Activated naive CD4-positive, alpha-beta T cell treated with anti-CD3 and anti-CD28 coated beads, Interleukin-2, amount 50 U/mL, for 72 hours (primary cell): ENCODE measurements around the gene OSBP. TPM values are rescaled to one million over a fixed set of nuclear protein-coding genes. Genes with fewer than 3 reads are reported as not detected.
A peak's percentile ranks its signal among the peaks of the same experiment; 100 is the strongest.

Experiments used
- ATAC-seq, 2 donors: fragments of 150-1000 bp; cut with Tn5 transposase; 2 replicates each; pipeline ENCODE4 v1.10.0; 2021; ENCODE audit warnings: mild to moderate bottlenecking in 2 of 2, moderate library complexity in 2 of 2
- DNase-seq, 2 donors: peaks; one replicate each; pipeline ENCODE4 v3.0.0; 2021 to 2022; ENCODE audit warnings: low spot score in 2 of 2
- H3K27ac Mint-ChIP-seq, 2 donors: one replicate each; pipeline ENCODE4 v1.8.0; 2022; ENCODE audit warnings: mild to moderate bottlenecking in 2 of 2, mixed read lengths in 2 of 2
- H3K36me3 Mint-ChIP-seq, 2 donors: one replicate each; pipeline ENCODE4 v1.8.0; 2022; ENCODE audit warnings: mixed read lengths in 2 of 2
- H3K9me3 Mint-ChIP-seq, 2 donors: one replicate each; pipeline ENCODE4 v1.8.0; 2022; ENCODE audit warnings: mixed read lengths in 2 of 2
- total RNA-seq, 2 donors: library from RNA; stranded (reverse); gene quantifications; one replicate each; pipeline ENCODE4 v1.2.3, GENCODE V29; 2022

The OSBP gene
- total RNA-seq, 2 donors from 2014 or later = 40.1 to 50.9 TPM

DNA sequence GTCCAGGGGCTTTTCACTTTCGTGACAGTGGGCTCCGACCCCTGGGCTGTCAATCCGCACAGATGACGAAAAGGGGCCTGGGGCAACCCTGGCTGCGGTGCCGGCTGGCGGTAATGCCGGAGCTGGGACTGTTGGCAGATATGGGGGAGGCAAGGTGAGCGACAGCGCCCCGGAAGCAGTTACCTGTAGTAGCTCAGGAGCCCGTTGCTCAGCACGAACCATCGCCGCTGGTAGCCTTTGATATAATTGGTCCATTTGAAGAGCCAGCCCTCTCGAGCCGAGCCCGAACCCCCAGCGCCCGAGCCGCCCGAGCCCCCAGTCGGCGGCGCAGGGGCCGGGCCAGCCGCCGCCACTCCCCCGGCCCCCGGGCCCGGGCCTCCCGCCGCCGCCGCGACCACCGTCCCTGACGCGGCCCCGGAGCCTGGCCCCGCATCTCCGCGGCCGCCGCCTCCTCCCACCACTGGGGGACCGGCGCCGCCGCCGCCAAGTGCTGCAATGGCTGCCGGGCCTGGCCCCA is 396 bp downstream of the OSBP start:
- H3K36me3 Mint-ChIP-seq = peaks cover 19 to 21% of the 10 kb centered on the region in 2 donors
- DNase-seq (peak; percentile 44 to 62), ATAC-seq (peak in 1 of 2 donors; percentile 7)

DNA sequence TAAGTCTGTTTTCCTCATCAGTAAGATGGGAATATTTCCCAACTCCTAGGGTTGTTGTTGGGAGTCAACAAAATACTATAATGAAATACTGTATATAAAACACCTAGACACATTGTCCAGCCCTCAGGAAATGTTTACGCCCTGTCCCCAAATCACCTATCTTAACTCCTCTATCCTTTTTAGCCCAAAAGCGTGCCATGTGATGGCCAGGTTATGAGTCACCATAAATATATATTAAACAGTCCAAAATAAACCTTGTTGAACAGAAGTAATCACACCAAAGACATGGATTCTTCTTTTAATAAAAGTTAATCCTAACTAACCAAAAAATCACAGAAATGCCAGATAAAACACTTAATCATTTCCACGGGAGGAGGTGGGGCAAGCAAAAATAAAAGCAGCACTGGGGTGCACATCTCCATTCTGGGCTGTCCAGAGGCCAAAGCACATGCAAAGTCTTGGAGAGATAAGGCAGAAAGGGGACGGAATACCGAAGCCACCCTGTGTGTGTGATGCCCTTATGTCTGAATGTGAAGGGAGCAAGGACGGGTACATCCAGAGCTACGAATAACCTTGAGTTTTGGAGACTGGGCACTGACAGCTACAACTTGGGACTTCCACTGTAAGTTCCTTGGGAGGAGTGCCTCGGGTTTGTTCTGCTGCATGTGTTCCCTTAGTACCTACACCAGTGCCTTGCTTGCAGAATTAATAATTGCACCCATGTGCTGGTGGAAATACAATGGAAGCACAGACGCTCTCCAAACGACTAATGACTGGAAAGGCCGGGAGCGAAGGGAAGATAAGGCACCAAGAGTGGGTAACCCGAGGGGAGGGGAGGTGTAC is 1.1 kb downstream of the OSBP start:
- ATAC-seq (no peak), DNase-seq (peak in 1 of 2 donors; percentile 4)
- H3K9me3 Mint-ChIP-seq = no peaks in the 10 kb centered on the region
- H3K27ac Mint-ChIP-seq = peak overlapping the region; percentile 92 to 97
- peaks cover 19 to 21% of the 10 kb centered on the region in 2 donors for H3K36me3 Mint-ChIP-seq

More for the DNA sequence above, 396 bp downstream of the OSBP start:
- Mint-ChIP-seq H3K9me3 (no peaks in the 10 kb centered on the region), H3K27ac (peak overlapping the region; percentile 92 to 97)

DNA sequence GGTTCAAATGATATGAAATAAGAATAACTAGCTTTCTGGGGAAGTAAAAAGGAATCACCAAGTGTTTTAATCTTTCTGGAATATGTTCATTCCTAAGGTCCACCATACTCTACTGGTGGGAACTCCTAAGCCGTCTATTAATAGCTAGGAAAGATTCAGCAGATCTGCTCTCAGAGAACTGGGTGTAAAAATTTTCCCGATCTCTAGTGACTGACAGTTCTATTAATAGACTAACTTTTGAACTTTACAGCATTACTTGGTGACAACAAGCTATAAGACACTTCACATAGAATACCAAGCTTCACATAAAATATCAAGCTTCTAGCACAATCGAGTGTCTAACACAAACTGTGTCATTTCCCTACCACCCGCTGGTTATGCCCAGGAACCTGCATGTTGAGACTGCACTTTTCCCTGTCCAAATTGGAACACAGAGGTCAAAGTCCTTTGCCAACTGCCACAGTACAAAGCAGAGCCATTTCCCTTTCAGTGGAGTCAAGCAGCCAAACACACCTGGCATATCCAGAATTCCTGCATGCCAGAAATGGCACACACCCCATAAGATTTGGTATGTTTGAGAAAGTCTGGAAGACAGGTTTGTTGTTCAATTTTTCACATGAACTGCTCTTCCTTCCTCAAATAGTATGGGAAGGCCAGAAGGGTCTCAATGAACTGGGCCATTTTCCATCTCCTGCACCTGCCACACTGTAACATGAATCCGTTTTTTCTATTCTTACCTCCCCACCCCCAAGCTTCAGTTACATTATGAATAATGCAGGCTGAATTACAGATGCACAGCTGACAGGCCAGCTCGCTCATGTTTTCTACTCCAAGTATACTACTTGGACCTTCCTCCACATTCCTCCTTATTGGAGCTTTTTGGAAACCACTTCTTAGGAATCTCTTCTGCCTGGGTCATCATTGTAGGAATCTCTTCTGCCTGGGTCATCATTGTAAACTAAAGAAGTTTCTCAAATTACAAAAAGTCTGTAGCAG is 3.7 kb downstream of the OSBP start:
- Mint-ChIP-seq H3K9me3 (no peaks in the 10 kb centered on the region), H3K27ac (peak overlapping the region; percentile 3 to 78), H3K36me3 (peaks cover 21 to 24% of the 10 kb centered on the region in 2 donors)
- ATAC-seq (no peak), DNase-seq (no peak)

DNA sequence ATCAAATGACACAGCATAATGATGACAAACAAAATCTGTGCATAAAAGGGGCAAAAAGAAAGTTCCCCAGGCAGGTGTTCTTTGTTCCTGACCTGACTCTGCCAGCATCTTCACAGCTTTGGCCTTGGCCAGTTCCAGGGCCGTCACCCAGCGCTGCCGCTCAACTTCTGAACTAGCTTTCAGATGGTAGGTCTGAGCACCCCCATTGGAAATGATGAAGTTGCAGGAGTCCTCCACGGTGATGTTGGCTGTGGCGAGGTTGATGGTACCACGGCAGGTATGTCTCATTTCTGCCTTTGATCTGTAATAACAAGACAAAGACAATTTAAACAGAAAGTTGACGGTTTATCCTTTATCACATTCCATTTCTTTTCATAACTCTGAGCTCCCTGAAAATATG is 5.3 kb downstream of the OSBP start:
- Mint-ChIP-seq H3K27ac (no peak overlapping the region), H3K36me3 (peaks cover 28 to 30% of the 10 kb centered on the region in 2 donors), H3K9me3 (no peaks in the 10 kb centered on the region)
- ATAC-seq (peak; percentile 24 to 59), DNase-seq (peak in 1 of 2 donors; percentile 14)

DNA sequence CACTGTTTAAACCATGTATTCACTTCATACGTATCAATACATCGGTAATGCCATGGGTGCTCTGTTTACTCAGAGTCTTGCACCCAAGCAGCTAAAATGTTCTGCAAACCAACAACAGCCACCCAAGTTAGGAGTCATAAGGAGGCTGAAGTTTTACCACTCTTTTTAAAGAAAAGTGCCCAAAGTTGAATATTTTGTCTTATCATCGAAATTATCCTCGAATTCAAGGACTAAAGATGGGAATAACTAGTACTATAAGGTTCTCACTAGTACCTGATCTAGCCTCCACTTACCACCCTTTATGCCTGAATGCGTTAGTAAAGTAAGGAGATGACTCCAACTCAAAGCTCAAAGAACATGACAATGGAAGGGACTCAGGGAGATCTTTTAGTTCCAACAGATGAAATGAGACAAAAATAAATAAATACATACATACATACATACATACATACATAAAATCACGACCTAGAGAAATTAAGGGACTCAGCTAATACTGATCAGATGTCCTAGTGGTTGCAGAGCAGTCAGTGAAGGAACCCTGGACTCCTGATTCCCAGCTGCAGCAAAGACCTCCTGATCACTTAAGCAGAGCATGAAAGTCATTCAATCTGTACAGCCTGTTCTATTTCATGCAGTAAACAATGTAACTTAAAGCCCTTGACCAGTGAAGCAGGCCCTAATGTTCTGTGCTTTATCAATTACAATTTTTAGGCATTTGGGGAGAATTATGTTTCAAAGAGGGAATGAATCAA is 7.7 kb downstream of the OSBP start:
- ATAC-seq = no peak
- Mint-ChIP-seq H3K9me3 (no peaks in the 10 kb centered on the region), H3K36me3 (peaks cover 16 to 19% of the 10 kb centered on the region in 2 donors), H3K27ac (no peak overlapping the region)
- no peak for DNase-seq

DNA sequence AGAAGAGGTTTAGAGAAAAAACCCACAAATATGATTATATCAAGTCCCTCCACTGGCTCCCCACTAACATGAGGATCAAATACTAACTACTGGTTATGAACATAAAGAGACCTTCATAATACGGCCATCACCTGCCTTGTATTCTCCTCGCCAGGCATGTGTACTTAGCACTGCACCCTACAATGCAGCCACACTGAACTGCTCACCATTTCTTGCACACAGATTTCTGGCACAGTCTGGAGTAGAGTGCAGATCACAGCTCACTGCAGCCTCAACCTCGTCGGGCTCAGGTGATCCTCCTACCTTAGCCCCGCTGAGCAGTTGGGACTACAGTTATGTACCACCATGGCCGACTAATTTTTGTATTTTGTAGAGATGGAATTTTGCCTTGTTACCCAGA is 13.1 kb downstream of the OSBP start:
- ATAC-seq = no peak

DNA sequence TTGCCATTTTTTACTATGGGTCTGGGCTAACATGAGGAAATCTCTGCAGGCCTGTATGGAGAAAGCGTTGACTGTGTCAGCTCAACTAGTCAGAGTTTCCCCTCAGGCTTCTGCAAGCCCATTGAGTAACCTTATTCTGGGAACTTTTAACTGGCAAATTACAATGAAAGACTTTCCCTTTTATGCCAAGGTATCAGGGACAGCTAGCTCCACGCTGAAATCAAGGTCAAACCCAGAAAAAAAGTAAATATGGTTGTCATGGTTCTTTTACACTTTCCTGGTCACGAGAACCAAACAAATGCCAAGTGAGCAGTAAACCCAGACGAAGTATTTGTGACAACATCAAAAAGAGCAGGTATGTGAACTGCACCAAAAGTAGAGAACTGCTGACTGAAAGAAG is 13.8 kb downstream of the OSBP start:
- DNase-seq = no peak
- Mint-ChIP-seq H3K9me3 (no peaks in the 10 kb centered on the region), H3K27ac (no peak overlapping the region), H3K36me3 (peaks cover 13 to 23% of the 10 kb centered on the region in 2 donors)
- ATAC-seq = no peak

More for the DNA sequence above, 13.1 kb downstream of the OSBP start:
- Mint-ChIP-seq H3K36me3 (peaks cover 13 to 23% of the 10 kb centered on the region in 2 donors), H3K27ac (no peak overlapping the region), H3K9me3 (no peaks in the 10 kb centered on the region)
- no peak for DNase-seq

DNA sequence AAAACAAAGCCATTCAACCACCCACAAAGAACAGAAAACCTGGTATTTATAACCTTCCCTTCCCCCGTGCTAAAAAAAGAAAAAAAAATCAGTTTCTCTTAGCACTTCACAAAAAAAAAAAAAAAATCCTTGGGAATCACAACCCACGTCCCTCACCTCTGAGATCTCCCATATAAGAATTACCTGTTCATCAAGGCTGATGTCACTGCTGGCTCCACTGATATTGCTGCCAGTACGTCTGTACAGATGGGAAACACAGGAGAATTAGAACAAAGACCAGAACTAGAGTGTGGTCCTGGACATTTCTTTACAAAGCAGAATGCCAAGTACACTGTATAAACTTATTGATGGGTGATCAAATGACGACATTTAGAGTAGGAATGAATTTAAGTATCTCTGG is 14.9 kb downstream of the OSBP start:
- no peak for ATAC-seq
- Mint-ChIP-seq H3K9me3 (no peaks in the 10 kb centered on the region), H3K36me3 (peaks cover 6 to 23% of the 10 kb centered on the region in 2 donors), H3K27ac (no peak overlapping the region)
- no peak for DNase-seq

DNA sequence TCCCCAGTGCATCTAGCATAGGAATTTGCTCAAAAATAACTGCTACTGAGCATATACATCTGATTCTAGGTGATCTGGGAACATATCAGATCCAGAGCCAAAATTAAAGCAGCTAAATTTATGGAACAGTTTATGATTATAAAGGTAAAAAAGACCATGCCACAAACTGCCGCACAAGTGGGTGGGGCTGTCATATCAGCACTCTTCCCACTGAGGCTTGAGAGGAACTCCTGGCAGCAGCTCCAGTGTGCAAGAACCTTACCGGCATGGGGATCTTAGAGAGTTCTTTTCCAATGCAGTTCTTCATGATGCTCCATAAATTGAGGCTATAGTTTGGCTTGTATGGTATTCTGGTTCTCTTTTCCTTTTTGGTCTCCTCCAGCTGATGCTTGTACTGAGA is 15.3 kb downstream of the OSBP start:
- DNase-seq = no peak
- Mint-ChIP-seq H3K36me3 (peaks cover 6 to 23% of the 10 kb centered on the region in 2 donors), H3K27ac (no peak overlapping the region), H3K9me3 (no peaks in the 10 kb centered on the region)
- no peak for ATAC-seq

DNA sequence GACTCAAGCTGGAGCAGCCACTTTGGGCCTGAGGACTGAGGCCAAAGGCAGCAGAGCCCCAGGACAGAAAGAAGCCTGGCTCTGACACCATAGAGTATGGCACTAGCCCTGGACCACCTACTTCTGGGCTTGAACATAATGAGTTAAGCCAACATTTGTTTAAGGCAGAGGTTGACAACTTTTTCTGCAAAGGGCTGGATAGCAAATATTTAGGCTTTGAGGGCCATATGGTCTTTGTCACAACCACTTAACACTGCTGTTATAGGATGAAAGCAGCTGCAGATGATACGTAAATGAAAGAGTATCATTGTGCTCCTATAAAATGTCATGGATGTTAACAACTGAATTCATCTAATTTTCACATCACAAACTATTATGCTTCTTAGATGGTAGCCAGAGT is 16.6 kb downstream of the OSBP start:
- no peak for DNase-seq
- Mint-ChIP-seq H3K27ac (peak overlapping the region in 1 of 2 donors; percentile 50), H3K36me3 (peaks cover 4 to 28% of the 10 kb centered on the region in 2 donors), H3K9me3 (no peaks in the 10 kb centered on the region)
- no peak for ATAC-seq

DNA sequence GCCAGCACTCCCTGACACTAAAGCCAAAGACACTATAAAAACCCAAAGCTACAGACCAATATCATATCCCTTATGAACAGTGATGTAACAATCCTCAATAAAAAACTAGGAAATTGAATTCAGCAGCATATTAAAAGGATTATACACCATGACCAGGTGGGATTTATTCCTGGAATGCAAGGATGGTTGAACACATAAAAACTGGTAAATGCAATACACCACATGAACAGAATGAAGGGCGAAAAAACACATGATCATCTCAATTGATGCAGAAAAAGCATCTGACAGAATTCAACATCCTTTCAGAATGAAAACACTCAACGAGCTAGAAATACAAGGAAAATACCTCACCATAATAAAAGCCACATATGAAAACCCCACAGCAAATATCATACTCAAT is 31.3 kb downstream of the OSBP start:
- H3K36me3 Mint-ChIP-seq = peaks cover 37 to 47% of the 10 kb centered on the region in 2 donors

DNA sequence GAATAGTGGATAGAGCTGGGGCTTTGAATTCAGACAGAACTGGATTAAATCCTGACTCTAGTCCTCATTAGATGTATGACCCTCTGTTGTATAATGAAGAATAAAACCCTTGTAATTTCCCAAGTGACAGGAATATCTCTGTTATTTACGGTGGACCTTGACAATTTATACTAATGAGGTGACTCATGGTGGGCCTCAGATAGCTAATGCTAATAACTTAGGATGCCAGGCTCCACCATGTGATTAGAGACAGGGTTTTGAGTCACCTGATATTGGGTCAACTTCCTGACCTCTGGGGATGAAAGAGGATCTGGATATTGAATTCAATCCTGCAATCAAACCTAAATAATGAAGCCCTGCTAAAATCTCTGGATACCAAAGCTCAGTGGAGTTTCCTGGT is 33.6 kb downstream of the OSBP start:
- Mint-ChIP-seq H3K9me3 (peaks cover 4 to 9% of the 10 kb centered on the region in 2 donors), H3K27ac (no peak overlapping the region), H3K36me3 (peaks cover 35 to 53% of the 10 kb centered on the region in 2 donors)
- ATAC-seq = no peak
- DNase-seq = no peak

More for the DNA sequence above, 31.3 kb downstream of the OSBP start:
- Mint-ChIP-seq H3K9me3 (peaks cover 4 to 9% of the 10 kb centered on the region in 2 donors), H3K27ac (peak overlapping the region in 1 of 2 donors; percentile 36)
- no peak for ATAC-seq
- DNase-seq = no peak

DNA sequence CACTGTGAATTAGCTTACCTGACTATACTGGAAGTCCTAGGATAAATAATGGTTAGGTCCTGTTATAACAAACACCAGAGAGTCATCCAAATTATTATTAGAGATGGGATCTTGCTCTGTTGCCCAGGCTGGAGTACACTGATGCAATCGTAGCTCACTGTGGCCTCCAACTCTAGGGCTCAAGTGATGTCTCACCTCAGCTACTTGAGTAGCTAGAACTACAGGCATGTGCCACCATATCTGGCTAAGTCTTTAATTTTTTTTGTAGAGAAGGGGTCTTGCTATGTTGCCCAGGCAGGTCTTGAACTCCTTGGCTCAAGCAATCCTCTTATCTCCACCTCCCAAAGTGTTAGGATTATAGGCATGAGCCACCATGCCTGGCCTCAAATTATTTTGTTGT is 37.2 kb downstream of the OSBP start:
- ATAC-seq = no peak
- Mint-ChIP-seq H3K27ac (no peak overlapping the region), H3K9me3 (no peaks in the 10 kb centered on the region), H3K36me3 (peaks cover 22 to 41% of the 10 kb centered on the region in 2 donors)
- DNase-seq = no peak

DNA sequence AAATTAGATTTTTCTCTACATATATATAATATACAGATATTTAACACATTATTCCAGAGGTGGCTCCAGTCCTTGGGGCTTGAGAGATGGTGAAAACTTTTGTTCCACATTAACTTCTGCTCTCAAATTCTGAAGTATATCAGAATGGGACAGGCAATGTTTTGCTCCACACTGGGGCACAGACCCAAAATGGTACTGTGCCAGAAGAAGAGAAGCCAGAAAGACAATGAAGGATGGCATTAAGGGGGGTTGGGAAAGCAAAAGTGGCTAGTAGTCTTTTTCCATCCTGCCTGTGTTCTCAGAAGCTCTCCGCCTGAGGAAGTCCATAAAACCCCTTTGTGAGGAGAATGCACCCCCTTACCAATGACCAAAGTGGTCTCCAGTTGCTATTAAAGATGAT is 40.1 kb downstream of the OSBP start:
- H3K27ac Mint-ChIP-seq = peak overlapping the region in 1 of 2 donors; percentile 70
- peaks cover 22 to 40% of the 10 kb centered on the region in 2 donors for H3K36me3 Mint-ChIP-seq
- H3K9me3 Mint-ChIP-seq = no peaks in the 10 kb centered on the region
- ATAC-seq (no peak), DNase-seq (no peak)

DNA sequence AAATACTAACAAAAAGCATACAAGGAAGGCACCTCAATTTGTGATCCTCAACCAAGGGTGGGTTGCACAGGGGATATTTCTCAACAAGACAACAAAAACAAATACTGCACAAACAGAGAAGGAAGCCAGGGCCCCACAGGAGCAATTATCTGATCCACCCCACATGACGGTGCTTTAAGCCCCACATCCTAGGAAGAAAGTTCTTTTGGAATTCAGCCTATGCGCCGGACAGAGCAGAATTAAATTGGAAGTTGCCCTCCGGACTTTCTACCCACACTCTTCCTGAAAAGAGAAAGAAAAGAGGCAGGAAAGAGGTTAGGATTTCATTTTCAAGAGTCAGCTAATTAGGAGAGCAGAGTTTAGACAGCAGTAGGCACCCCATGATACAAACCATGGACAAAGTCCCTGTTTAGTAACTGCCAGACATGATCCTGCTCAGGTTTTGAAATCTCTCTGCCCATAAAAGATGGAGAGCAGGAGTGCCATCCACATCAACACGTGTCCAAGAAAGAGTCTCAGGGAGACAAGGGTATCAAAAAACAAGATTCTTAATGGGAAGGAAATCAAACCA is 40.6 kb downstream of the OSBP start:
- Mint-ChIP-seq H3K27ac (peak overlapping the region; percentile 38 to 70), H3K36me3 (peaks cover 18 to 35% of the 10 kb centered on the region in 2 donors), H3K9me3 (no peaks in the 10 kb centered on the region)
- no peak for ATAC-seq
- no peak for DNase-seq

DNA sequence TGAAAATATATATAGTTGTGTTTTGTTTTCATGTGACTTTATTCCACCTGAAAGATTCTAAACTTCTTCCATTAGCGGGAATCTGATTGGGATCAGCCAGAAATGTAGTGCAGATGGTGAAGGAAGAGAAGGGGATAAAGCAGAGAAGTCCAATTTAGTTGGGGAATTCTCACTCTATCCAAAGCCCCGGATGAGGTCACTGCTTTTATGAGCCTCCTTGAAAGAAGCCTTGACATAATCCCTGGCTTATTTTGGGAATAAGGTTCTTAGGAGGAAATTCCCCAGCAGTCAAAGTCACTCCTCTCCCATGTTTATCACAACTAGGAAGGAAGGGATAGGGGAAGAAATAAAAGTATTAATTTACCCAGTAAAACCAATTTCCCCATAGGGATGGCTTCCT is 41.1 kb downstream of the OSBP start:
- peaks cover 12 to 30% of the 10 kb centered on the region in 2 donors for H3K36me3 Mint-ChIP-seq
- ATAC-seq (no peak), DNase-seq (no peak)
- H3K27ac Mint-ChIP-seq = peak overlapping the region; percentile 38 to 70
- H3K9me3 Mint-ChIP-seq = no peaks in the 10 kb centered on the region
